Neural cell (in vitro differentiated cells): ENCODE data around the gene TPCN1.

Source experiments
- CTCF ChIP-seq: fragments of 450-650 bp; IDR thresholded peaks from 2 replicates; pipeline ENCODE4 v1.5.1; 2014; ENCODE audit warnings: antibody characterized with exemption, mild to moderate bottlenecking, moderate library complexity; ENCODE audit not compliant: poor library complexity, severe bottlenecking
- EP300 ChIP-seq: fragments of 450-650 bp; conservative IDR thresholded peaks from 2 replicates; pipeline ENCODE4 v1.6.1; 2014; ENCODE audit warnings: antibody characterized with exemption, mild to moderate bottlenecking, moderate library complexity; ENCODE audit not compliant: poor library complexity, severe bottlenecking
- EZH2 ChIP-seq: fragments of 200-600, 300-800 bp; shearing (Covaris generic), sonication (generic); IDR thresholded peaks from 2 replicates; pipeline ENCODE4 v1.6.1; 2014; ENCODE audit warnings: antibody characterized with exemption, low read length, borderline replicate concordance, mild to moderate bottlenecking; ENCODE audit not compliant: insufficient read depth, poor library complexity, severe bottlenecking
- MXI1 ChIP-seq: fragments of 450-650 bp; conservative IDR thresholded peaks from 2 replicates; pipeline ENCODE4 v1.6.1; 2014; ENCODE audit warnings: antibody characterized with exemption, mild to moderate bottlenecking; ENCODE audit not compliant: poor library complexity, severe bottlenecking
- POLR2AphosphoS5 ChIP-seq: IDR thresholded peaks from 2 replicates; pipeline ENCODE4 v1.6.1; 2012
- RAD21 ChIP-seq: fragments of 450-650 bp; conservative IDR thresholded peaks from 2 replicates; pipeline ENCODE4 v1.6.1; 2014; ENCODE audit warnings: antibody characterized with exemption, mild to moderate bottlenecking, moderate library complexity
- REST ChIP-seq: IDR thresholded peaks from 2 replicates; pipeline ENCODE4 v1.6.1; 2012; ENCODE audit warnings: borderline replicate concordance
- SMC3 ChIP-seq: fragments of 450-650 bp; conservative IDR thresholded peaks from 2 replicates; pipeline ENCODE4 v1.6.1; 2014; ENCODE audit warnings: antibody characterized with exemption, mild to moderate bottlenecking, moderate library complexity; ENCODE audit not compliant: poor library complexity
- TAF1 ChIP-seq: IDR thresholded peaks from 2 replicates; pipeline ENCODE4 v1.6.1; 2012; ENCODE audit warnings: low read depth

DNA sequence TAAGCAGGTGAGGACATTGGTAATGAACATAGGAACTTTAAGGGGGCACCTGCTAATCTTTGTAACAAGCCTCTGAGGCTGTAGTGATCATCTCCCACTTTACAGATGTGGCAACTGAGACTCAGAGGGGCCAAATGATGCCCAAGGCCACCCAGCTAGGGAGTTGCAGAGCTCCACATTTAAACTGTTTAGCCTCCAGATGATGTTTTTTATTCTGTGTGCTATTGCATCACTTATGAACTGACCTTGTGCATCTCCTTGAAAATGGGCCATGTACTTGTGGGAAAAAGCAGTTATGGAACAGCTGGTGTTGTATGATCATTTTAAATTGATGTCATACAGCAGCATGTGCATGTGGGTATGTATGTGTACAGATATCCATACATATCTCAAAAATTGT, 41.4 kb downstream of the TPCN1 start:
- TF ChIP-seq MXI1: no peak
- TF ChIP-seq CTCF: no peak
- no peak for TF ChIP-seq EP300
- no peak for TF ChIP-seq REST
- no peak for TF ChIP-seq EZH2
- no peak for TF ChIP-seq TAF1
- TF ChIP-seq RAD21: no peak
- TF ChIP-seq POLR2AphosphoS5: no peak
- no peak for TF ChIP-seq SMC3
